GM19328 (cell line): Measurements from ENCODE around the gene BMPR1A.
"Not testable (repeated sequence)": the region's sequence is repeated elsewhere in the genome, so short reads cannot be mapped to it uniquely, and the experiment has no call there.

ENCODE experiments used
- ATAC-seq: cut with Tn5 transposase; IDR thresholded peaks from one replicate; pipeline ENCODE4 v1.9.1; 2021; ENCODE audit warnings: mild to moderate bottlenecking, moderate library complexity; ENCODE audit not compliant: unreplicated experiment

Gene BMPR1A

GRCh38 chr10:86837663-86838062 lies 81.2 kb downstream of the BMPR1A start:
- no peak for ATAC-seq

- ATAC-seq: no peak
Measured at GRCh38 chr10:86840498-86840897, 84.1 kb downstream of the BMPR1A start.

GRCh38 chr10:86846088-86846487 lies 89.7 kb downstream of the BMPR1A start:
- ATAC-seq: no peak

- ATAC-seq: no peak
Measured at GRCh38 chr10:86848747-86849146, 92.3 kb downstream of the BMPR1A start.

- peak; percentile 58 for ATAC-seq
Measured at GRCh38 chr10:86849181-86849894, 92.9 kb downstream of the BMPR1A start.

- ATAC-seq: no peak
Measured at GRCh38 chr10:86850481-86850880, 94.1 kb downstream of the BMPR1A start.

GRCh38 chr10:86851328-86852207 lies 95.1 kb downstream of the BMPR1A start:
- ATAC-seq: no peak

- not testable (repeated sequence) for ATAC-seq
Measured at GRCh38 chr10:86853582-86853981, 97.2 kb downstream of the BMPR1A start.

- ATAC-seq: no peak
Measured at GRCh38 chr10:86855513-86855912, 99.1 kb downstream of the BMPR1A start.

GRCh38 chr10:86856156-86856555 lies 99.7 kb downstream of the BMPR1A start:
- ATAC-seq: no peak

- ATAC-seq: no peak
Measured at GRCh38 chr10:86857128-86857721, 100.8 kb downstream of the BMPR1A start.

GRCh38 chr10:86858011-86858410 lies 101.6 kb downstream of the BMPR1A start:
- ATAC-seq: no peak

GRCh38 chr10:86861351-86861750 lies 104.9 kb downstream of the BMPR1A start:
- ATAC-seq: no peak

GRCh38 chr10:86862373-86862772 lies 106.0 kb downstream of the BMPR1A start:
- no peak for ATAC-seq

GRCh38 chr10:86862786-86863483 lies 106.5 kb downstream of the BMPR1A start:
- no peak for ATAC-seq

GRCh38 chr10:86863484-86863842 lies 107.0 kb downstream of the BMPR1A start:
- no peak for ATAC-seq

- ATAC-seq: not testable (repeated sequence)
Measured at GRCh38 chr10:86865011-86865811, 108.8 kb downstream of the BMPR1A start.

- no peak for ATAC-seq
Measured at GRCh38 chr10:86867149-86867548, 110.7 kb downstream of the BMPR1A start.

GRCh38 chr10:86868353-86868752 lies 111.9 kb downstream of the BMPR1A start:
- no peak for ATAC-seq

- no peak for ATAC-seq
Measured at GRCh38 chr10:86870679-86871078, 114.3 kb downstream of the BMPR1A start.
